DMS53 (cell line): Measurements from ENCODE around the gene INPP4A.

ENCODE experiments used
- DNase-seq: peaks from one replicate; lab custom pipeline; 2025; lab: John Stamatoyannopoulos, UW

The INPP4A gene

GRCh38 chr2:98476192-98476868 lies 31.7 kb downstream of the INPP4A start:
- peak; percentile 46 for DNase-seq

DNA sequence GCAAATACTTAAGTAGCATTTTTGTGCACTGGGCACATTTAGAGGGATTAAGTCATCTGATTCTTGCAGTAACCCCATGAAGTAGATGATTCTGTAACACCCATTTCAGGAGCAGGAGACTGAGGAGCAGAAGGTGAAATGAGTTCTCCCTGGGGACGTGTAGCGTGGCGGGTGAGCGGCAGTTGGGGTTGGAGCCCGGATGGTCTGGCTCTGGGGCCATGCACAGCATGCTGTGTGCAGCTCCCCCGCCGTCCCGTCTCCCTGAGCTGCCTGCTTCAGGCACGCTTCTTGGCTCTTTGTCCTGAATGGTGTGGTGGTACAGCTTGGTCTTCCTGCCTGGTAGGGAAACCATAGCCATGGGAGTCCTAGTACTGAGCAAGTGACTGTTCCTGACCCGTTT lies 32.4 kb downstream of the INPP4A start:
- no peak for DNase-seq

DNA sequence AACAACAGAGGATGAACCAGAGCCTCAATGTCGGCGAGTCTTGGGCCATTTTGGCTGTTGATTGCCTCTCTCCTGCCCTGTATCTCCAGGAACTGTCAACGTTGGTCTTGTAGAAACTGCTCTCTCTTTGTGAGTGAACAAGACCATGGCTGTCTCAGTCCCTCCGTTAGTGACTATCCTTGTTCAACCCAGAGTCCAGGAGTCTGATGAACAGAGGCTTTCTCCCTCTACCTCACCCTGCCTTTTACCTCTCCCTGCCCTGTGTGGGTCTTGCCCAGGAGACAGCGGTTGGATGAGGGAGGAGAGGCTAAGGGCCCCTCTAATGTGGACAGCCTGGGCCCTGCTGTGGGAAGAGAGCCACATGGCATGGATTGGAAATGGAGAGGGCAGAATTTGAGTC lies 32.8 kb downstream of the INPP4A start:
- DNase-seq = no peak

GRCh38 chr2:98478088-98478551 lies 33.5 kb downstream of the INPP4A start:
- no peak for DNase-seq

- no peak for DNase-seq
Measured at GRCh38 chr2:98478907-98479306, 34.2 kb downstream of the INPP4A start.

DNA sequence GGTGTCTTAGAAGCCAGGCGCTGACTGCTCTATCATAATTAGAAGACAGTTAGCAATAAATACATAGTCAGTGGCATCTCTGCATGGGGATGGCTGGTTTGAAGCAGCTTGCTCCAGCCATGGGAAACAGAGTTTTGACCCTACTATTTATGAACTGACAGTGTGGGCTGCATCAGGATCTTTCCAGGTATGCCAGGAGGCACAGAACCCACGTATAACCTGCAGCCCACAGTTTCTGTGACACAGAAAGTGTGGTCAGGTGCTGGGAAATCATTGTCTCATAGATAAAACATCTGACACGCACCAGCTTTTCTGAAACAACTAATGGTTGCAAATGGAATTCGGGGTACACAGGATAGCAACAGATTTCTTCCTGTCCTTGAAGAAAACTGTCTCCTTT lies 34.7 kb downstream of the INPP4A start:
- DNase-seq = no peak

GRCh38 chr2:98479959-98480524 lies 35.4 kb downstream of the INPP4A start:
- DNase-seq = no peak

GRCh38 chr2:98480598-98480997 lies 35.9 kb downstream of the INPP4A start:
- DNase-seq = no peak

DNA sequence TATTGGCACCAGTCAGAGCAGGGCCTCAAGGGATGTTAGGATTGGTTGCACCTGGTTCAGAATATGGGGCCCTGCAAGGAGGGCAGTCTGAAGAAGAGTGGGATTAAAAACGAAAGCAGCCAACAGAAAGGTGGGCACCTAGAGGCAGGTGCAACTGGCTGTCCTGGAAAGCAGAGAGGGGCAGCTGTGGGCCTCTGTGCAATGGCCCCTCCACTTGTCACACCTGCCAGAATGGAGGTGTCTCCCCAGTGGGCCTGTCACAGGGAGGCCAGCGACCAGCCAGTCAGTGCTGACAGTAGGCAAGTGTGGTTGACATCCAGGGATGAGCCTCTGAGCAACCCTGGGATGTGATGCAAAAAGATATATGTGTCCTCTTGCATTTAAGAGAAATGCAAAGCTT lies 37.7 kb downstream of the INPP4A start:
- no peak for DNase-seq

GRCh38 chr2:98483257-98483861 lies 38.7 kb downstream of the INPP4A start:
- DNase-seq = peak; percentile 39

DNA sequence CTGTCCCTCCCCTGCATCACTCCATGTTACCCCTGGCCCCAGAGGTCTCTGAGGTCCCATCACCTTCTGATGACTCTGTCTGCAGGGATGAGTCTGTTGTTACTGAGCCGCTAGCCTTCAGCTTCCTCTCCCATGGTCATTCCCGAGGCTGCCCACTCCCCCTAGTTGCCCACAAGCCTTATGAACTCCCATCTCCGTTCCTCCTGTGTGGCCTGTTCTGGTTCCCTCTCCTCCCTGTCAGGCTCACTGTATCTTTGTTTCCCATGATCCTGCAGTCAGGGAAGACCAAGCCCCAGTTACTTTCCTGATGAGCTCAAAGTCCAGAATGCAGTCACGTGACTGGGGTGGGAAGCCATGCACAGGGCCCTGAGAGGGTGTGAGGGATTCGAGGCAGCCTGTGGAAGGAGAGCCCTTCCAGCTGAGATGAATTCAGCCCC lies 39.5 kb downstream of the INPP4A start:
- DNase-seq = peak; percentile 58

DNA sequence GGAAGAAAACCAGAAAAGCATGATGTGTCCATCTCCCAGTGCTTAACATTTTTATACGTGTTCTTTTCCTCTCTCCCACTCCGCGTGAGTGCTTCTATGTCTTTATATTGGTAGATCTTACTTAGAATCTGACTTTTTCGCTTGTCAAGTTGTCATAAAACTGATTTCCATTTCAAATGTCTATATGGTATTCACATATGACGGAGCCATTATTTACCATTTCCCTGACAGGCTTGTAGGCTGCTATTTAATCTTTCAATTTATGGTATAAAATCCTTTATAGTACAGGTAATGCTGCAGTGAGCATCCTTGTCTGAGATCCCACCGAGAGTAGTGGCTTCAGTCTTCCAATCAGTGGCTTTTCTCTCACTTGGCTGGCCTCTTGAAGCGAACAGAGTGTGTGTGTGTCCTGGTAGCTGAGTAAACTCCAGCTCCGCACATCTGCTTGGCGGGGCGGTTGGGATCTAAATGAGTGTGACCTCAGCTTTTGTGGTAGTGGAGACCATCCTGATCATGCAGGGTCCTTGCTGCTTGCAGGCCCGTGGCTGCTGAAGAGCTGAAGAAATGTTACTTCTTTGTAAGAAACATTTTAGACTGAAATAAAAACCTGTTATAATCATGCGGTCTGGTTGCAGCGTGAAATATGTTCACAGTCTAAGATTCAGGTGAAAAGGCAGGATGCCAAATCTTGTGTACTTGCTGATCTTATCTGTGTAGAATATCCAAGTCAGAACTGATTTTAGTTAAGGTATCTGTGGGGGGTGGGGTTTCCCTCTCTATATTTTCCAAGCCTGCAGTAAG lies 40.2 kb downstream of the INPP4A start:
- no peak for DNase-seq

DNA sequence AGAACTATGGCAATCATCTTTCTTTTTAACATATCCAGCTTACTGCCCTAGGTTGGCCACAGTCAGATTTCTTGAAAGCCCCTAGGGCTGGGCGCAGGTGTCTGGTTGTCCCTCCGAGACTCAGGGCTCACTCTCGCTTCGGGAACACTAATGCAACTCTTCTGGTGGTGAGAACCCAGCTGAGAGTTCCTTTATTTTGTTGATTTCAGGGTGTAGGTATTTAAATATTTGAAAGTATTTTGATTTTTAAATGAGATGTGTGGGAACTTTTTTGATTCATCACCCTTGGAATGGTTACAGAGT lies 40.7 kb downstream of the INPP4A start:
- no peak for DNase-seq

GRCh38 chr2:98486374-98486981 lies 41.8 kb downstream of the INPP4A start:
- DNase-seq = no peak

- DNase-seq = no peak
Measured at GRCh38 chr2:98487101-98487805, 42.6 kb downstream of the INPP4A start.

DNA sequence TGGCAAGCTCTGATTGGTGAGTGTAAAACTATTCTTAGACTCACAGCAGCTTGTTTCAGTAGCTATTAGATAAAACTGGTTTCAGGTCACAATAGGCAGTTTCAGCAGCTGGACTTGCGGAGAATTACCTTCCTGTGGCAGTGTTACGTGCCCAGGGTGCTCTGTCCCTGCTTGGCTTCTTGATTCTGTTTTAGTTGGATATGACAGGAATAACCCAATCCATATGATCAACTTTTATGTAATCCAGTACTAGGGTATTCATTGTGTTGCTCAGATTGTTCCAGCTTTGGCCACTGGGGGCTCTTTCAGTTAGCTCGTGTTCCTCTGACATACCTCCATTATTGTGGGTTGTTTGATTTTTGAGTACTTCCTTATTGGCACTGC lies 43.1 kb downstream of the INPP4A start:
- peak; percentile 93 for DNase-seq

GRCh38 chr2:98488252-98488651 lies 43.6 kb downstream of the INPP4A start:
- no peak for DNase-seq

- no peak for DNase-seq
Measured at GRCh38 chr2:98489486-98489885, 44.8 kb downstream of the INPP4A start.

GRCh38 chr2:98489971-98490962 lies 45.6 kb downstream of the INPP4A start:
- DNase-seq = no peak

DNA sequence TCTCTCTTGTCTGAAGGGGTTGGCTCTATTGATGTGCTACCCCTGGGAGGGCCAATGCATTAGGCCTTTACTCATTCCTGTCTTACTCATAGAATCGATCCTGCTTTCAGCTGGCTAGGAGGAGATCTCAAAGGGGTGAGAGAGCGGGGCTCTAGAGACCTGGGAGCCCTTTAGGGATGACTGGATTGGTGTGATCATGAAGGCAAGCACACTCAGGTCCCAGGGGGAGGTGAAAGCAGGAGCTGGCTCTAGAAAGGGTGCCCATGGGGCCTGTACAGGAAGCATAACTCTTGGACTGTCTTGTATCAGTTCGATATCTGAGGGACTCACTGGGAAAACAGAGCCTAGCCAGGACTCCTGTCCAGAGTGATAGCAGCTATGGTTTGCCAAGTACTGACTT lies 47.8 kb downstream of the INPP4A start:
- no peak for DNase-seq

DNA sequence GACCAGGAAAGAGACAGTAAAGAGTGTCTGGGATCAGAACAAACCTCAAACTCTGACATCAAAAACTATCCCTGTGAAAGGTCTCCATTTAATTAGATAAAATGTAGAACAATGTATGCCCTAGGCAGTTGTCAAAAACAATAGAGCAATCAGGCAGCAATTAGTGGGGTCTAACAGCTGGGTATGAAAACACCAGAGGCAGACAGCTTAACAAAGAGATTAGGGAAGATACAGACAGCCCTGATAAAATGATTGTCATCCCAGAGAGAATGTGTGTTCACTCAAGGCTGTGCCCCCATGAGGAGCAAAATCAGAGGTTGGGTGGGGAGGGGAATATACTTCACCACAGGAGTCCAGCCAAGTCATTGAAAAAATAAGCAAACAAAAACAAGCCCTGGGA lies 50.0 kb downstream of the INPP4A start:
- no peak for DNase-seq
